Endothelial cell of umbilical vein (primary cell): ENCODE results near the gene WNT10A. TPM values are rescaled to one million over a fixed set of nuclear protein-coding genes. Genes with fewer than 3 reads are reported as not detected.

Experiments used
- BruUV-seq: library from RNA; stranded (reverse); fragments of 400-500 nt; replicated peaks from 2 replicates; lab custom pipeline; 2021; lab: Mats Ljungman, UMichigan
- CTCF ChIA-PET: fragments of 300-600, 350-600 bp; sonication (Branson Sonifier 250); formaldehyde crosslinking; loops from one replicate; lab custom pipeline; 2021; ENCODE audit warnings: antibody characterized with exemption, inconsistent platforms; lab: Charles Lee
- POLR2A ChIA-PET: fragments of 300-600, 350-600 bp; sonication (Branson Sonifier 250); formaldehyde crosslinking; loops from one replicate; lab custom pipeline; 2021; ENCODE audit warnings: antibody characterized with exemption, inconsistent platforms; lab: Charles Lee
- DNase-seq: peaks from one replicate; pipeline ENCODE4 v3.0.0-alpha.2; 2011; ENCODE audit warnings: low read depth, low spot score
- FAIRE-seq: peaks from 2 replicates; lab custom pipeline; 2011; peaks lifted over from hg19 to GRCh38; lab: Jason Lieb, UNC
- H2AFZ ChIP-seq: 2 replicates; pipeline ENCODE4 v1.6.0; 2012; ENCODE audit warnings: low read depth, low read length, control low read depth, inconsistent platforms
- H3K27ac ChIP-seq: 2 replicates; pipeline ENCODE4 v1.5.1; 2011; ENCODE audit warnings: low read depth, mild to moderate bottlenecking, control low read depth, low read length, moderate library complexity; ENCODE audit not compliant: insufficient read depth
- H3K27me3 ChIP-seq, 2 experiments: 2 replicates each; pipeline versions ENCODE4 v1.6.0 to v1.6.1; 2011; ENCODE audit warnings: low read length in 2 of 2, mixed read lengths in 1 of 2; ENCODE audit not compliant: control insufficient read depth in 2 of 2, insufficient read depth in 2 of 2
- H3K36me3 ChIP-seq, 2 experiments: 2 replicates in 1 of 2; 3 replicates in 1 of 2; pipeline ENCODE4 v1.5.1; 2011; ENCODE audit warnings: low read length in 2 of 2, mild to moderate bottlenecking in 1 of 2, moderate library complexity in 1 of 2; ENCODE audit not compliant: control insufficient read depth in 2 of 2, insufficient read depth in 2 of 2; ENCODE audit errors: extremely low read depth in 1 of 2
- H3K4me1 ChIP-seq: 3 replicates; pipeline ENCODE4 v1.5.1; 2011; ENCODE audit warnings: mild to moderate bottlenecking, low read length; ENCODE audit not compliant: control insufficient read depth, insufficient read depth; ENCODE audit errors: extremely low read depth
- H3K4me2 ChIP-seq: 2 replicates; pipeline ENCODE4 v1.6.1; 2011; ENCODE audit warnings: low read length, control low read depth, mixed read lengths; ENCODE audit not compliant: insufficient read depth
- H3K4me3 ChIP-seq, 3 experiments: fragments of 200-600 bp in 1 of 3; sonication (generic), shearing (Covaris generic) in 1 of 3; replicated peaks in 1 of 3; 2 replicates each; pipeline ENCODE4 v1.5.1; 2011 to 2016; ENCODE audit warnings: control low read depth in 3 of 3, low read length in 3 of 3, mild to moderate bottlenecking in 2 of 3, inconsistent platforms in 1 of 3, low read depth in 1 of 3, moderate library complexity in 1 of 3; ENCODE audit not compliant: insufficient read depth in 1 of 3
- H3K79me2 ChIP-seq: 2 replicates; pipeline ENCODE4 v1.6.0; 2012; ENCODE audit warnings: low read length, inconsistent platforms; ENCODE audit not compliant: control insufficient read depth, insufficient read depth
- H3K9ac ChIP-seq: replicated peaks from 2 replicates; pipeline ENCODE3; 2011; ENCODE audit warnings: low read length, control low read depth; ENCODE audit not compliant: insufficient read depth; ENCODE audit errors: extremely low read depth
- H3K9me1 ChIP-seq: replicated peaks from 3 replicates; pipeline ENCODE4 v1.6.0; 2011; ENCODE audit warnings: mild to moderate bottlenecking, low read length; ENCODE audit not compliant: control insufficient read depth, insufficient read depth; ENCODE audit errors: extremely low read depth
- H3K9me3 ChIP-seq: replicated peaks from 2 replicates; pipeline ENCODE4 v1.5.1; 2012; ENCODE audit warnings: low read length, inconsistent platforms; ENCODE audit not compliant: control insufficient read depth, insufficient read depth
- H4K20me1 ChIP-seq: replicated peaks from 2 replicates; pipeline ENCODE3; 2011; ENCODE audit warnings: mild to moderate bottlenecking, low read length; ENCODE audit not compliant: control insufficient read depth, insufficient read depth; ENCODE audit errors: extremely low read depth
- CTCF ChIP-seq, 2 donors: IDR thresholded peaks; 1 replicate in 1 of 2; 2 replicates in 1 of 2; pipeline ENCODE4 v1.5.1; 2011; ENCODE audit warnings: low read length in 2 of 2, mild to moderate bottlenecking in 2 of 2, moderate library complexity in 2 of 2, control low read depth in 1 of 2, inconsistent platforms in 1 of 2, low read depth in 1 of 2; ENCODE audit not compliant: insufficient read depth in 1 of 2; ENCODE audit errors: extremely low read depth in 1 of 2
- EZH2 ChIP-seq: IDR thresholded peaks from 2 replicates; pipeline ENCODE4 v1.6.1; 2012; ENCODE audit warnings: borderline replicate concordance, low read depth, mild to moderate bottlenecking, moderate library complexity, low read length, inconsistent platforms; ENCODE audit not compliant: severe bottlenecking
- FOS ChIP-seq: IDR thresholded peaks from 2 replicates; pipeline ENCODE4 v1.6.1; 2011; ENCODE audit warnings: mild to moderate bottlenecking, low read length, moderate library complexity, borderline replicate concordance; ENCODE audit not compliant: insufficient read depth
- GATA2 ChIP-seq: IDR thresholded peaks from 2 replicates; pipeline ENCODE4 v1.7.0; 2011; ENCODE audit warnings: low read depth, mild to moderate bottlenecking, moderate library complexity, mixed read lengths, low read length; ENCODE audit not compliant: insufficient read length, insufficient read depth
- JUN ChIP-seq: IDR thresholded peaks from 2 replicates; pipeline ENCODE4 v1.6.1; 2011; ENCODE audit warnings: borderline replicate concordance, low read depth; ENCODE audit not compliant: insufficient read length, insufficient read depth
- MAX ChIP-seq: IDR thresholded peaks from 2 replicates; pipeline ENCODE4 v1.6.1; 2011; ENCODE audit not compliant: insufficient read depth, insufficient read length
- MYC ChIP-seq: IDR thresholded peaks from one replicate; pipeline ENCODE4 v1.6.1; 2011; ENCODE audit warnings: mild to moderate bottlenecking, low read depth, low read length
- POLR2A ChIP-seq: IDR thresholded peaks from 2 replicates; pipeline ENCODE4 v1.6.1; 2012; ENCODE audit warnings: low read depth, mild to moderate bottlenecking, control low read depth, low read length
- POLR2AphosphoS5 ChIP-seq: IDR thresholded peaks from 2 replicates; pipeline ENCODE4 v1.6.1; 2012; ENCODE audit warnings: low read depth, mild to moderate bottlenecking, control low read depth, low read length, moderate library complexity; ENCODE audit not compliant: insufficient read depth
- dilution Hi-C: fragments of 300-500 bp; cut with MboI; formaldehyde crosslinking; loops from one replicate; pipeline ENCODE4 v1.15.0; 2019; ENCODE audit warnings: low sequenced_read_pairs; ENCODE audit not compliant: extremely low pct_ligation_motif_present
- intact Hi-C: fragments of 100-400 bp; cut with micrococcal nuclease; formaldehyde crosslinking; loops from one replicate; pipeline ENCODE4 v1.10.0; 2022
- polyA plus RNA-seq, 4 experiments: library from polyadenylated mRNA; depleted of rRNA in 3 of 4; stranded (reverse) in 3 of 4; unstranded in 1 of 4; fragments of >200 nt; gene quantifications; 2 replicates each; pipeline versions ENCODE4 v1.2.1 to v1.2.3, GENCODE V29; 2011 to 2012; ENCODE audit warnings: missing spikeins in 1 of 4
- total RNA-seq: library from RNA; stranded (reverse); gene quantifications from 2 replicates; pipeline ENCODE4 v1.2.3, GENCODE V29; 2021

Gene WNT10A
- total and polyA plus RNA-seq, 2 donors (not counting 3 experiments of a cell fraction or from before 2014, with no cell fraction given) = not detected

DNA sequence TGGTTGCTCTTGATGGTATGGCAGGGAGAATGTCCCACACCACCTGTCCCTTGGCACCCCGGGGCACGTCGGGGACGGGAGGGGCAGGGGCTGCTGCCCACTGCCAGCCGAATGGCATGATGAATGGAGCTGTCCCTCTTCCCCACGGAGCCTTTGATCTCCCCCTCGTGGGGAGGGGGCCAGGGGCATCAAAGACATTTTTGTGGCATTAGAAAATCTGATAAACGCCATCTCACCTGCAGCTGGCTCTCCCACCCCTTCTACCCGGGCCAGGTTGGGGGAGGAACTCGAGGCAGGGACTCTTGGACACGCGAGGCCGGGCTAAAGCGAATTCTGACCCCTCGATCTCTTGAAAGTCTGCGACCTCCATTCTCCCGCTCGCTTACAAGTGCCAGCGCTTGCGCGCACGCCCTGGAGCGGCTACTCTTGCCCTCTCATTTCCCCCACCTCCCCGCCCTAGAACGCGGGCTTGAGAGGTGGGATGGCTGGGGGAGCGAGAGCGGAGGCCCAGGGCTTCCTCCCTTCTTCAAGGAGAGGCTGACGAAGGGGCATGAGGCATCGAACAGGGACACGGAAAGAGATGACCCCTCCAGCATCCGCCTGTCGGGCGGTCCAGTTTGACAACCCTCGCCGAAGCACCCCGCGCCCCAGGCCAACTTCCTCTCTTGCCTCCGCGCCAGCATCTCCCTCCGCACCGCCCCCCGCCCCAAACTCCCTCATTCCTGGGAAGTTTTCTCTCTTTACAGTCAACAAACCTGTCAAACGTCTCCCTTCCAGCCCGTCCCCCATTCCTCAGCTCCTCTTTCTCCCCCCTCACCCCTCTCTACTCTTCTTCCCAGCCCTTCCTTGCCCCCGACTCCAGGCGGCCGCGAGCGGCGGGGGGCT lies 21.7 kb upstream of the WNT10A start:
- no peak overlapping the region for H2AFZ ChIP-seq
- intact Hi-C loops = no loop called here
- TF ChIP-seq FOS = no peak
- TF ChIP-seq EZH2 = peak; percentile 86
- TF ChIP-seq POLR2A = no peak
- no peaks in the 10 kb centered on the region for H3K4me1 ChIP-seq
- no peak overlapping the region for H3K9ac ChIP-seq
- dilution Hi-C loops = no loop called here
- BruUV-seq = no TSS peak
- no peak overlapping the region for H3K4me3 ChIP-seq
- no peak for FAIRE-seq
- DNase-seq = no peak
- ChIA-PET CTCF (interaction anchor here (1.5 to 2.6 kb wide), 2 partner anchors 11 to 18 kb away, joined by 6 to 15 read pairs; no protein-coding TSS in a partner anchor), POLR2A (no interaction called here)
- H3K79me2 ChIP-seq = no peaks in the 10 kb centered on the region
- no peaks in the 10 kb centered on the region for H3K9me3 ChIP-seq
- no peaks in the 10 kb centered on the region for H3K9me1 ChIP-seq
- peaks cover 73 to 76% of the 10 kb centered on the region in 2 experiments for H3K27me3 ChIP-seq
- no peaks in the 10 kb centered on the region for H3K36me3 ChIP-seq
- no peak overlapping the region for H3K27ac ChIP-seq
- no peaks in the 10 kb centered on the region for H4K20me1 ChIP-seq
- H3K4me2 ChIP-seq = no peak overlapping the region

- Histone ChIP-seq H3K9ac (no peak within 1 kb of the TSS), H3K27ac (no peak within 1 kb of the TSS), H3K4me3 (no peak within 1 kb of the TSS), H3K79me2 (no peaks in the 10 kb centered on the region), H3K9me1 (no peaks in the 10 kb centered on the region), H3K4me2 (no peak within 1 kb of the TSS), H3K36me3 (no peaks in the 10 kb centered on the region), H4K20me1 (no peaks in the 10 kb centered on the region), H2AFZ (no peak within 1 kb of the TSS), H3K9me3 (no peaks in the 10 kb centered on the region), H3K4me1 (no peaks in the 10 kb centered on the region), H3K27me3 (peaks cover 66 to 69% of the 10 kb centered on the region in 2 experiments)
- no peak for FAIRE-seq
- POLR2A ChIA-PET = no interaction called here
- TF ChIP-seq JUN (no peak), MAX (no peak), GATA2 (no peak), CTCF (IDR thresholded peaks at IDR 0.05; ENCODE audit: extremely low read depth in 1 of 2, insufficient read depth in 1 of 2, low read depth in 1 of 2, low read length in 2 of 2) (no peak), FOS (no peak), EZH2 (no peak), MYC (no peak), POLR2AphosphoS5 (no peak)
- CTCF ChIA-PET = interaction anchor here (0.6 to 2.6 kb wide), 3 partner anchors 17 to 397 kb away, joined by 3 to 15 read pairs (median 6); no protein-coding TSS in a partner anchor
- intact Hi-C loops = no loop called here
- no TSS peak for BruUV-seq
- dilution Hi-C loops = no loop called here
- no peak for DNase-seq
Observed at GRCh38 chr2:218859556-218859987, 21.1 kb upstream of the WNT10A start, which contains the start of gene WNT6. Gene WNT6 (plus strand): TSS chr2:218859805. CDS start chr2:218860038, 233 bp downstream.
